ENCODE data around the gene PARP6. TPM values are rescaled to one million over a fixed set of nuclear protein-coding genes. Genes with fewer than 3 reads are reported as not detected.

Gene PARP6
- polyA plus RNA-seq, 3 donors = 12.9 to 165 (median 13.5) TPM

DNA sequence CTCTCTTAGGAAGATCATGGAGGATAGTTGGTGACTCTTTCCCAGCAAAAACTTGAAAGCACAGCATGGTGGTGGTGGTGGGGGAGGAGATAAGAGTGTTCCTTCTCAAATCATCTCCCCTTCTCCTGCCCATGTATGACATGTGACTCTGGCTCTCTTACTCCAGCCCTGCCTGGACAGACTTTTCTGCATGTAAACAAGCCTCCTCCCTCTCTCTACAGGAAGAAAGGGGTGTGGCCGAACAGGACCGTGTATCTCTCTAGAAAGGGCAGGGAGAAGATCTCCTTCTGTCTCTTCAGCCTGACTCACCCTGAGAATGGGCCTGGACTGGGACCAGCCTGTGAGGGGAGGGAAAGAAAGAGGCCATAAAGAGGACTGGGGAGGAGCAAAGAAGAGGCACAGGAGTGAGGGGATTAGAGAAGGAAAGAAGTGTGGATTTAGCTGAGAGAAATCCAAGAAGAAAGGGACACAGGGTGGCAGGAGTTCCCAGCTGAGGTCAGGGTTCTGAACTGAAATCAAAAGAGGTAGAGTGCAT, 46.1 kb upstream of the PARP6 start:
- peaks cover 0 to 8% (median 3%) of the 10 kb centered on the region in 7 donors for H3K9me3 Mint-ChIP-seq
- peaks cover 8% of the 10 kb centered on the region in 2 donors for H3K4me1 ChIP-seq (ENCODE audit: control insufficient read depth in 1 of 2, insufficient read depth in 2 of 2, low read length in 2 of 2)
- no peak overlapping the region for H3K4me3 ChIP-seq (replicated peaks in 1 of 3; ENCODE audit: low read depth in 2 of 3, low read length in 3 of 3)
- no CpG with 5 or more reads among the region's 2 CpGs for WGBS (ENCODE audit: insufficient coverage)
- no peaks in the 10 kb centered on the region for H3K79me2 ChIP-seq (ENCODE audit: insufficient read depth, low read length)
- peak overlapping the region in 1 of 2 donors; percentile 83 for H3K4me3 Mint-ChIP-seq
- no peak overlapping the region for H3K9ac ChIP-seq (ENCODE audit: insufficient read depth, low read length, poor library complexity, severe bottlenecking)
- no peak for TF ChIP-seq CTCF (IDR thresholded peaks at IDR 0.05)
- no peak overlapping the region for H3K27ac ChIP-seq (ENCODE audit: low read depth in 1 of 2, low read length in 2 of 2)
- peaks cover 0 to 11% of the 10 kb centered on the region in 2 donors for H3K27me3 ChIP-seq (ENCODE audit: control insufficient read depth in 2 of 2, insufficient read depth in 2 of 2, low read length in 2 of 2)
- no peak overlapping the region for H3K4me2 ChIP-seq (replicated peaks; ENCODE audit: extremely low read depth, low read length, poor library complexity, severe bottlenecking)
- peaks cover 20% of the 10 kb centered on the region for H3K4me1 Mint-ChIP-seq
- H3K36me3 Mint-ChIP-seq = peaks cover 0 to 5% of the 10 kb centered on the region in 2 donors
- no peak for DNase-seq
- H3K27ac Mint-ChIP-seq = peak overlapping the region in 3 of 7 donors; percentile 19 to 72 (median 41)
- peaks cover 10% of the 10 kb centered on the region for H4K20me1 ChIP-seq (ENCODE audit: insufficient read depth, low read length)
- intact Hi-C loops (cut with micrococcal nuclease) = loop anchor here (5.0 to 10.0 kb wide), 5 partner anchors 56 to 356 kb away; partner anchors contain the start of genes HEXA (in 2 of the 2) and ARIH1 (in 1 of the 2)
- H2AFZ ChIP-seq (ENCODE audit: insufficient read depth, low read depth, low read length, poor library complexity, severe bottlenecking) = no peak overlapping the region
- peaks cover 18 to 22% (median 19%) of the 10 kb centered on the region in 3 donors for H3K27me3 Mint-ChIP-seq (ENCODE audit: low read depth in 3 of 3)
- no peaks in the 10 kb centered on the region for H3K9me3 ChIP-seq (replicated peaks in 1 of 2; ENCODE audit: control insufficient read depth in 1 of 2, insufficient read depth in 1 of 2, low read length in 2 of 2)
- H3K36me3 ChIP-seq (replicated peaks in 1 of 2; ENCODE audit: control insufficient read depth in 1 of 2, insufficient read depth in 2 of 2, low read length in 2 of 2) = no peaks in the 10 kb centered on the region

DNA sequence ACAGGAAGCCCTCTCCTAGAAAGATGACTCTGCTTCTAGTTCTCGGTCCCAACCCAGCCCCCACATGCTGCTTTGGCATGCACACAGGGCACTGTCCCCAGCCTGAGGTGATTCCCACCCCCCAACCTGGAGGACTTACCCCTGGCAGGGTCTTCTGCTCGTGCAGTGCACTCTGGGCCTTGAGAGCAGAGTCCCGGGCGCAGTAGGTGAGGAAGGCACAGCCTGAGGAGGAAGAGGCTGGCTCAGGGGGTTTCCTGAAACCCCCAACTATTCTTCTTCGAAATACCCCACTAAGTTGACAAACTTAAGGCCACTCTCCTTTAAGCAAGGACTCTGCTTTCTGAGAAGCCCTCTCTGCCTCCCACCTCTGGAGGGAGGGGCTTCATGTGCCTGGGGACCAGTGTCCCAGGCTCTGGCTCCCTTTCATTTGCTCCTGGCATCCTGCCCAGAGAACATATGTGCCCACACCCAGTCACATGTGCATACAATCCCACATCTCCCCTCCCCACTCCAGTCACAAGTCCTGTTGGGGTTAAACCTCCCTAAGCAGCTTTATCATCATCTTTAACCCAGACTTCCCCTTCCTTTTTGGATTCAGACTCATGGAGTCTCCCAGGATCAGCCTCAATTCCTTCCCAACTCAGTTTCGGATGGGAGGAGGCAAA, 43.5 kb upstream of the PARP6 start:
- Mint-ChIP-seq H3K4me1 (peaks cover 18% of the 10 kb centered on the region), H3K27ac (no peak overlapping the region), H3K27me3 (ENCODE audit: low read depth in 3 of 3) (peaks cover 16 to 20% (median 19%) of the 10 kb centered on the region in 3 donors), H3K36me3 (peaks cover 0 to 2% of the 10 kb centered on the region in 2 donors), H3K9me3 (peaks cover 0 to 5% (median 2%) of the 10 kb centered on the region in 7 donors), H3K4me3 (no peak overlapping the region)
- no peak overlapping the region for H3K4me3 ChIP-seq (replicated peaks in 1 of 3; ENCODE audit: low read depth in 2 of 3, low read length in 3 of 3)
- H3K27ac ChIP-seq (ENCODE audit: low read depth in 1 of 2, low read length in 2 of 2) = no peak overlapping the region
- peaks cover 0 to 11% of the 10 kb centered on the region in 2 donors for H3K27me3 ChIP-seq (ENCODE audit: control insufficient read depth in 2 of 2, insufficient read depth in 2 of 2, low read length in 2 of 2)
- peaks cover 8% of the 10 kb centered on the region in 2 donors for H3K4me1 ChIP-seq (ENCODE audit: control insufficient read depth in 1 of 2, insufficient read depth in 2 of 2, low read length in 2 of 2)
- no CpG with 5 or more reads among the region's 6 CpGs for WGBS (ENCODE audit: insufficient coverage)
- intact Hi-C loops (cut with micrococcal nuclease) = loop anchor here (5.0 to 10.0 kb wide), 5 partner anchors 59 to 359 kb away; partner anchors contain the start of genes HEXA (in 2 of the 2) and ARIH1 (in 1 of the 2)
- H4K20me1 ChIP-seq (ENCODE audit: insufficient read depth, low read length) = peaks cover 10% of the 10 kb centered on the region
- DNase-seq = no peak
- no peak for TF ChIP-seq CTCF (IDR thresholded peaks at IDR 0.05)
- no peaks in the 10 kb centered on the region for H3K79me2 ChIP-seq (ENCODE audit: insufficient read depth, low read length)
- no peak overlapping the region for H2AFZ ChIP-seq (ENCODE audit: insufficient read depth, low read depth, low read length, poor library complexity, severe bottlenecking)
- no peaks in the 10 kb centered on the region for H3K9me3 ChIP-seq (replicated peaks in 1 of 2; ENCODE audit: control insufficient read depth in 1 of 2, insufficient read depth in 1 of 2, low read length in 2 of 2)
- H3K9ac ChIP-seq (ENCODE audit: insufficient read depth, low read length, poor library complexity, severe bottlenecking) = no peak overlapping the region
- no peak overlapping the region for H3K4me2 ChIP-seq (replicated peaks; ENCODE audit: extremely low read depth, low read length, poor library complexity, severe bottlenecking)
- no peaks in the 10 kb centered on the region for H3K36me3 ChIP-seq (replicated peaks in 1 of 2; ENCODE audit: control insufficient read depth in 1 of 2, insufficient read depth in 2 of 2, low read length in 2 of 2)

Measured in CD14-positive monocyte (primary cell).